K562 (cell line): ENCODE data around the gene PPP1R9A. TPM values are rescaled to one million over a fixed set of nuclear protein-coding genes. Genes with fewer than 3 reads are reported as not detected.

Experiments
- ATAC-seq: fragments of 200-7000 bp; cut with Tn5 transposase; 3 replicates; pipeline ENCODE4 v1.9.1; 2020; ENCODE audit warnings: moderate library complexity
- BruUV-seq: library from RNA; stranded (reverse); fragments of 400-500 nt; replicated peaks from 2 replicates; lab custom pipeline; 2021; lab: Mats Ljungman, UMichigan
- CTCF ChIA-PET: fragments of 300-600 bp; formaldehyde crosslinking; extraction: SDS; loops from one replicate; lab custom pipeline; 2021; ENCODE audit warnings: low intra/inter-chr PET ratio; lab: Yijun Ruan, JAX
- POLR2A ChIA-PET: fragments of 300-600, 350-650 bp; sonication (Branson Sonifier 250); formaldehyde crosslinking; extraction: SDS; loops from one replicate; lab custom pipeline; 2021; ENCODE audit warnings: antibody characterized with exemption, inconsistent platforms; lab: Yijun Ruan, JAX
- DNase-seq, 4 experiments: peaks; one replicate each; pipeline versions ENCODE4 v3.0.0 to v3.0.0-alpha.2; 2011 to 2018; ENCODE audit warnings: low spot score in 3 of 4, mixed read lengths in 3 of 4; ENCODE audit errors: extremely low read depth in 1 of 4
- FAIRE-seq: peaks from 2 replicates; lab custom pipeline; 2011; peaks lifted over from hg19 to GRCh38; lab: Jason Lieb, UNC
- H2AFZ ChIP-seq: 2 replicates; pipeline ENCODE4 v1.6.0; 2011; ENCODE audit warnings: low read depth, low read length, control low read depth, inconsistent platforms
- H3K27ac ChIP-seq: fragments of 200-600 bp; 3 replicates; pipeline ENCODE4 v1.8.0; 2011; ENCODE audit warnings: low read depth, mild to moderate bottlenecking, control low read depth, inconsistent platforms, low read length, moderate library complexity, mixed read lengths; ENCODE audit errors: extremely low read depth
- H3K27me3 ChIP-seq, 2 experiments: fragments of 300-600 bp in 1 of 2; 2 replicates in 1 of 2; 3 replicates in 1 of 2; pipeline versions ENCODE4 v1.6.0 to v1.8.0; 2011; ENCODE audit warnings: inconsistent platforms in 2 of 2, low read length in 2 of 2, mild to moderate bottlenecking in 1 of 2, mixed read lengths in 1 of 2, moderate library complexity in 1 of 2; ENCODE audit not compliant: control insufficient read depth in 2 of 2, insufficient read depth in 2 of 2
- H3K36me3 ChIP-seq: fragments of 300-600 bp; 3 replicates; pipeline ENCODE4 v1.8.0; 2011; ENCODE audit warnings: mild to moderate bottlenecking, low read length, inconsistent platforms; ENCODE audit not compliant: control insufficient read depth, insufficient read depth
- H3K4me1 ChIP-seq, 2 experiments: fragments of 200-600 bp in 1 of 2; replicated peaks in 1 of 2; 2 replicates in 1 of 2; 3 replicates in 1 of 2; pipeline versions ENCODE4 v1.5.1 to v1.8.0; 2011; ENCODE audit warnings: inconsistent platforms in 2 of 2, low read length in 2 of 2, mild to moderate bottlenecking in 1 of 2, mixed read lengths in 1 of 2, moderate library complexity in 1 of 2; ENCODE audit not compliant: control insufficient read depth in 2 of 2, insufficient read depth in 2 of 2
- H3K4me2 ChIP-seq: 2 replicates; pipeline ENCODE4 v1.6.1; 2011; ENCODE audit warnings: low read length, control low read depth, inconsistent platforms, mixed read lengths; ENCODE audit not compliant: insufficient read depth
- H3K4me3 ChIP-seq: fragments of 200-600 bp; sonication (generic), shearing (Covaris generic); 2 replicates; pipeline ENCODE4 v1.5.1; 2016; ENCODE audit warnings: control low read depth, inconsistent platforms
- H3K79me2 ChIP-seq: fragments of 200-600 bp; 3 replicates; pipeline ENCODE4 v1.8.0; 2011; ENCODE audit warnings: low read length, inconsistent platforms; ENCODE audit not compliant: control insufficient read depth, insufficient read depth
- H3K9ac ChIP-seq, 2 experiments: 2 replicates each; pipeline versions ENCODE4 v1.6.0 to v1.6.1; 2011; ENCODE audit warnings: low read depth in 2 of 2, low read length in 2 of 2, control low read depth in 1 of 2, inconsistent platforms in 1 of 2, mild to moderate bottlenecking in 1 of 2, mixed read lengths in 1 of 2; ENCODE audit not compliant: insufficient read depth in 1 of 2
- H3K9me1 ChIP-seq: one replicate; pipeline ENCODE4 v1.6.0; 2011; ENCODE audit warnings: inconsistent platforms, mild to moderate bottlenecking, low read length, moderate library complexity; ENCODE audit not compliant: control insufficient read depth, insufficient read depth
- H3K9me3 ChIP-seq: replicated peaks from 2 replicates; pipeline ENCODE4 v1.5.1; 2011; ENCODE audit warnings: low read depth, low read length, inconsistent platforms; ENCODE audit not compliant: control insufficient read depth, insufficient read depth
- H4K20me1 ChIP-seq: replicated peaks from 2 replicates; pipeline ENCODE4 v1.6.1; 2011; ENCODE audit warnings: low read length, inconsistent platforms, mixed read lengths; ENCODE audit not compliant: control insufficient read depth, insufficient read depth
- CC2D1A ChIP-seq: fragments of 450-650 bp; IDR thresholded peaks from 2 replicates; pipeline ENCODE4 v1.6.1; 2017; ENCODE audit warnings: mild to moderate bottlenecking
- ETS2 ChIP-seq: IDR thresholded peaks from 2 replicates; pipeline ENCODE4 v1.6.1; 2016; ENCODE audit warnings: borderline replicate concordance, missing genetic modification characterization, mild to moderate bottlenecking, moderate library complexity, missing compliant biosample characterization; ENCODE audit not compliant: poor library complexity, severe bottlenecking
- FOXJ3 ChIP-seq: sonication (generic); formaldehyde crosslinking; IDR thresholded peaks from 2 replicates; pipeline ENCODE4 v1.4.0; 2020; ENCODE audit warnings: mild to moderate bottlenecking, missing genetic modification reagents
- GTF2A2 ChIP-seq: IDR thresholded peaks from 2 replicates; pipeline ENCODE4 v1.6.1; 2016; ENCODE audit warnings: mild to moderate bottlenecking, missing genetic modification characterization, missing compliant biosample characterization
- IFI16 ChIP-seq: fragments of 250-450 bp; sonication (Bioruptor Pico); IDR thresholded peaks from 2 replicates; pipeline ENCODE4 v2.1.2; 2022; ENCODE audit warnings: mild to moderate bottlenecking, inconsistent platforms
- MXI1 ChIP-seq: IDR thresholded peaks from 2 replicates; pipeline ENCODE4 v1.6.1; 2011; ENCODE audit warnings: low read depth, mild to moderate bottlenecking, improper control_type of control experiment, low read length
- NFXL1 ChIP-seq: fragments of 450-650 bp; formaldehyde crosslinking; IDR thresholded peaks from 2 replicates; pipeline ENCODE4 v1.4.0; 2021; ENCODE audit warnings: mild to moderate bottlenecking
- RHOXF2B ChIP-seq: fragments of 250-450 bp; sonication (Bioruptor Pico); conservative IDR thresholded peaks from 2 replicates; pipeline ENCODE4 v1.5.1; 2021
- SMARCB1 ChIP-seq: IDR thresholded peaks from 2 replicates; pipeline ENCODE4 v1.6.1; 2011; ENCODE audit warnings: improper control_type of control experiment, low read depth; ENCODE audit not compliant: insufficient read length
- SRSF7 ChIP-seq: fragments of 200-400 bp; formaldehyde crosslinking; optimal IDR thresholded peaks from 2 replicates; pipeline ENCODE3; 2017; ENCODE audit warnings: mild to moderate bottlenecking, low read depth, low read length
- TSC22D4 ChIP-seq: fragments of 450-650 bp; IDR thresholded peaks from 2 replicates; pipeline ENCODE4 v1.6.1; 2016; ENCODE audit warnings: missing genetic modification characterization, missing biosample characterization, control low read depth
- ZFP30 ChIP-seq: fragments of 250-450 bp; sonication (Bioruptor Pico); IDR thresholded peaks from 2 replicates; pipeline ENCODE4 v1.8.0; 2022; ENCODE audit warnings: moderate library complexity, mild to moderate bottlenecking, inconsistent platforms, borderline replicate concordance
- ZNF175 ChIP-seq: fragments of 200-800 bp; sonication (Bioruptor generic); IDR thresholded peaks from 2 replicates; pipeline ENCODE4 v1.6.1; 2016; ENCODE audit warnings: low read depth, mild to moderate bottlenecking, missing genetic modification characterization, missing compliant biosample characterization
- ZNF444 ChIP-seq: fragments of 250-450 bp; sonication (Bioruptor Pico); IDR thresholded peaks from 2 replicates; pipeline ENCODE4 v1.4.0; 2020; ENCODE audit warnings: mild to moderate bottlenecking, moderate library complexity
- ZNF445 ChIP-seq: fragments of 250-450 bp; sonication (Bioruptor Pico); IDR thresholded peaks from 2 replicates; pipeline ENCODE4 v1.4.0; 2020; ENCODE audit warnings: low read depth, mild to moderate bottlenecking, moderate library complexity
- ZNF778 ChIP-seq: fragments of 450-650 bp; formaldehyde crosslinking; IDR thresholded peaks from 2 replicates; pipeline ENCODE4 v1.4.0; 2020; ENCODE audit warnings: mild to moderate bottlenecking, moderate library complexity
- WGBS: fragments of 100-300 bp; shearing (Covaris generic); methylation state at CpG from one replicate; pipeline ENCODE4 v1.1.6; 2016; ENCODE audit warnings: low coverage, mixed read lengths; ENCODE audit not compliant: insufficient coverage; ENCODE audit errors: missing lambda C conversion rate; 5-methylcytosine and 5-hydroxymethylcytosine counted together
- in situ Hi-C: fragments of 300-500 bp; cut with MboI; formaldehyde crosslinking; loops from 4 replicates; pipeline ENCODE4 v1.15.0; 2018; ENCODE audit warnings: inconsistent platforms, mixed read lengths
- intact Hi-C: fragments of 100-400 bp; cut with micrococcal nuclease; formaldehyde crosslinking; loops from 2 replicates; pipeline ENCODE4 v1.14.2; 2022
- polyA plus RNA-seq, 8 experiments: library from polyadenylated mRNA; depleted of rRNA in 4 of 8; stranded (reverse) in 5 of 8; unstranded in 3 of 8; fragments of >200 nt; fragmentation: Nextera tagmentation in 2 of 8; fragmentation: Illumina TruSeq in 1 of 8; extraction: Ambion mirVana in 2 of 8; extraction: Trizol in 1 of 8; gene quantifications; 2 replicates each; pipeline versions ENCODE4 v1.2.1 to v1.2.3, GENCODE V29; 2011 to 2014; ENCODE audit warnings: inconsistent platforms in 1 of 8, missing spikeins in 1 of 8
- total RNA-seq, 7 experiments: library from RNA; depleted of rRNA in 6 of 7; stranded (reverse); fragments of >200 nt in 6 of 7; fragmentation: Illumina TruSeq in 2 of 7; extraction: Trizol in 2 of 7; gene quantifications; 2 replicates each; pipeline versions ENCODE4 v1.2.1 to v1.2.3, GENCODE V29; 2011 to 2021; ENCODE audit warnings: low replicate concordance in 1 of 7
- TF ChIP-seq, protein P1 (sequence below): fragments of 200-400 bp; formaldehyde crosslinking; IDR thresholded peaks from 2 replicates; pipeline ENCODE4 v1.6.1; 2017; ENCODE audit warnings: mild to moderate bottlenecking, low read depth, low read length, moderate library complexity
- TF ChIP-seq, protein P2 (sequence below): fragments of 250-450 bp; sonication (Bioruptor Pico); IDR thresholded peaks from 2 replicates; pipeline ENCODE4 v1.5.0; 2022; ENCODE audit warnings: mild to moderate bottlenecking
- TF ChIP-seq, protein P3 (sequence below): fragments of 250-450 bp; sonication (Bioruptor Pico); IDR thresholded peaks from 2 replicates; pipeline ENCODE4 v1.5.0; 2020; ENCODE audit warnings: mild to moderate bottlenecking

The PPP1R9A gene
- total and polyA plus RNA-seq, 9 of the 15 experiments (the other 6 are each of a cell fraction or from before 2014, with no cell fraction given) = 0.24 TPM; not detected in 8

DNA sequence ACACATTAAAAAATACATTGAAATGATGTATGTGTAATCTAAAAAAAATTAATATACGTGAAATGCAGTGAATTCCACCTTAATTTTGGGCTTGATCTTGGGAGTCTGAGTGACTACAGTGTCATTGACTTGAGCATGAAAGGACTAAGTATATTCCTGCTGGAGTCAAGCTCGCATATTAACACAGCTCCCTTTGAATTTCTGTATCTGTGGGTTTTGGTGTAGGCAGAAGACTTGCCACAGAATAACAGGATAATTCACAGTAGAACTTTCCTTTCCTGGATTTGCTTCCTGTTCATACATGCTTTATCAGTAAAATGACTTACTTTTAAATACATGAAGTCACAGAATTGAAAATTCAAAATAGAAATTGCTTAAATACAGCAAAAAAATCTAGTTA lies 55.3 kb downstream of the PPP1R9A start:
- CTCF ChIA-PET = no interaction called here

More for the DNA sequence above, 55.3 kb downstream of the PPP1R9A start:
- Histone ChIP-seq H3K36me3 (no peaks in the 10 kb centered on the region), H3K79me2 (no peaks in the 10 kb centered on the region), H2AFZ (no peak overlapping the region), H3K9me3 (no peaks in the 10 kb centered on the region), H3K9ac (no peak overlapping the region), H3K27me3 (no peaks in the 10 kb centered on the region), H3K9me1 (no peaks in the 10 kb centered on the region), H4K20me1 (no peaks in the 10 kb centered on the region), H3K27ac (no peak overlapping the region), H3K4me1 (no peaks in the 10 kb centered on the region), H3K4me2 (no peak overlapping the region), H3K4me3 (no peak overlapping the region)
- POLR2A ChIA-PET = no interaction called here
- WGBS = 0% methylated on average over 2 of the region's 2 CpGs
- no peak for TF ChIP-seq ZNF175
- TF ChIP-seq ZNF778 (CRISPR knock-in tag) = no peak
- TF ChIP-seq, protein P1, sequence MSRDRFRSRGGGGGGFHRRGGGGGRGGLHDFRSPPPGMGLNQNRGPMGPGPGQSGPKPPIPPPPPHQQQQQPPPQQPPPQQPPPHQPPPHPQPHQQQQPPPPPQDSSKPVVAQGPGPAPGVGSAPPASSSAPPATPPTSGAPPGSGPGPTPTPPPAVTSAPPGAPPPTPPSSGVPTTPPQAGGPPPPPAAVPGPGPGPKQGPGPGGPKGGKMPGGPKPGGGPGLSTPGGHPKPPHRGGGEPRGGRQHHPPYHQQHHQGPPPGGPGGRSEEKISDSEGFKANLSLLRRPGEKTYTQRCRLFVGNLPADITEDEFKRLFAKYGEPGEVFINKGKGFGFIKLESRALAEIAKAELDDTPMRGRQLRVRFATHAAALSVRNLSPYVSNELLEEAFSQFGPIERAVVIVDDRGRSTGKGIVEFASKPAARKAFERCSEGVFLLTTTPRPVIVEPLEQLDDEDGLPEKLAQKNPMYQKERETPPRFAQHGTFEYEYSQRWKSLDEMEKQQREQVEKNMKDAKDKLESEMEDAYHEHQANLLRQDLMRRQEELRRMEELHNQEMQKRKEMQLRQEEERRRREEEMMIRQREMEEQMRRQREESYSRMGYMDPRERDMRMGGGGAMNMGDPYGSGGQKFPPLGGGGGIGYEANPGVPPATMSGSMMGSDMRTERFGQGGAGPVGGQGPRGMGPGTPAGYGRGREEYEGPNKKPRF = no peak
- no peak for TF ChIP-seq MXI1
- TF ChIP-seq CC2D1A = no peak
- TF ChIP-seq, protein P2, sequence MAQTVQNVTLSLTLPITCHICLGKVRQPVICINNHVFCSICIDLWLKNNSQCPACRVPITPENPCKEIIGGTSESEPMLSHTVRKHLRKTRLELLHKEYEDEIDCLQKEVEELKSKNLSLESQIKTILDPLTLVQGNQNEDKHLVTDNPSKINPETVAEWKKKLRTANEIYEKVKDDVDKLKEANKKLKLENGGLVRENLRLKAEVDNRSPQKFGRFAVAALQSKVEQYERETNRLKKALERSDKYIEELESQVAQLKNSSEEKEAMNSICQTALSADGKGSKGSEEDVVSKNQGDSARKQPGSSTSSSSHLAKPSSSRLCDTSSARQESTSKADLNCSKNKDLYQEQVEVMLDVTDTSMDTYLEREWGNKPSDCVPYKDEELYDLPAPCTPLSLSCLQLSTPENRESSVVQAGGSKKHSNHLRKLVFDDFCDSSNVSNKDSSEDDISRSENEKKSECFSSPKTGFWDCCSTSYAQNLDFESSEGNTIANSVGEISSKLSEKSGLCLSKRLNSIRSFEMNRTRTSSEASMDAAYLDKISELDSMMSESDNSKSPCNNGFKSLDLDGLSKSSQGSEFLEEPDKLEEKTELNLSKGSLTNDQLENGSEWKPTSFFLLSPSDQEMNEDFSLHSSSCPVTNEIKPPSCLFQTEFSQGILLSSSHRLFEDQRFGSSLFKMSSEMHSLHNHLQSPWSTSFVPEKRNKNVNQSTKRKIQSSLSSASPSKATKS (CRISPR knock-in tag) = no peak
- no peak for TF ChIP-seq ZNF445 (CRISPR knock-in tag)
- TF ChIP-seq SMARCB1 = no peak
- no peak for TF ChIP-seq NFXL1 (CRISPR knock-in tag)
- TF ChIP-seq, protein P3, sequence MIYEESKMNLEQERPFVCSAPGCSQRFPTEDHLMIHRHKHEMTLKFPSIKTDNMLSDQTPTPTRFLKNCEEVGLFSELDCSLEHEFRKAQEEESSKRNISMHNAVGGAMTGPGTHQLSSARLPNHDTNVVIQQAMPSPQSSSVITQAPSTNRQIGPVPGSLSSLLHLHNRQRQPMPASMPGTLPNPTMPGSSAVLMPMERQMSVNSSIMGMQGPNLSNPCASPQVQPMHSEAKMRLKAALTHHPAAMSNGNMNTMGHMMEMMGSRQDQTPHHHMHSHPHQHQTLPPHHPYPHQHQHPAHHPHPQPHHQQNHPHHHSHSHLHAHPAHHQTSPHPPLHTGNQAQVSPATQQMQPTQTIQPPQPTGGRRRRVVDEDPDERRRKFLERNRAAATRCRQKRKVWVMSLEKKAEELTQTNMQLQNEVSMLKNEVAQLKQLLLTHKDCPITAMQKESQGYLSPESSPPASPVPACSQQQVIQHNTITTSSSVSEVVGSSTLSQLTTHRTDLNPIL (CRISPR knock-in tag) = no peak
- no peak for TF ChIP-seq SRSF7
- no peak for TF ChIP-seq ETS2 (tag)
- no peak for TF ChIP-seq RHOXF2B
- no peak for TF ChIP-seq FOXJ3 (CRISPR knock-in tag)
- no peak for TF ChIP-seq GTF2A2
- TF ChIP-seq TSC22D4 = no peak
- TF ChIP-seq IFI16 (CRISPR knock-in tag) = no peak
- no peak for TF ChIP-seq ZFP30
- TF ChIP-seq ZNF444 (CRISPR knock-in tag) = no peak
- BruUV-seq = no TSS peak
- ATAC-seq (no peak), DNase-seq (no peak), FAIRE-seq (no peak)
- in situ Hi-C loops (no loop called here), intact Hi-C loops (no loop called here)
